Activated CD4-positive, alpha-beta T cell treated with anti-CD3 and anti-CD28 coated beads, Interleukin-10, Interleukin-2, amounts not matched to agents 100 ng/mL and 50 ng/mL, durations not matched to agents 16 hours and 8 hours (primary cell): ENCODE results near the gene REC8.
"Not testable (repeated sequence)": the region's sequence is repeated elsewhere in the genome, so short reads cannot be mapped to it uniquely, and the experiment has no call there.

Experiments used
- DNase-seq: peaks from one replicate; pipeline ENCODE4 v3.0.0-alpha.2; 2020

Gene REC8

DNA sequence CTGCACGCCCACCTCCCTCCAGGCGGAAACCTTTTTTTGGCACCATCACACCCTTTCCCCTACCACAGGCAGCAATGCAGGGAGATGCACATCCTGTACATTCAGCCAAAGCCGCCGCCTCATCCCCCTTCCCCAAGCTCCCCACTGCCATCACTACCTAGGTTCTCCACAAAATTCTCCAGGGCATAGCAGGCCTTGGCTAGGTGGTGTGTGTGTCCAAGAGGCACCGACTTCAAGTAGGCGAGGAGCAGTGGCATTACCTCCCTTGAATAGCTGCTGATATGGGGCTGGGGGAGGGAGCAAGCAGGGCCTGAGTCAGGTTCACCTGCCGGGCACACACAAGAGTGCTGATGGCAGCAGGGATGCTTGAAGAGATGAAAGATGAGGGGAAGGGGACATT lies 13.1 kb downstream of the REC8 start:
- DNase-seq, result no peak

DNA sequence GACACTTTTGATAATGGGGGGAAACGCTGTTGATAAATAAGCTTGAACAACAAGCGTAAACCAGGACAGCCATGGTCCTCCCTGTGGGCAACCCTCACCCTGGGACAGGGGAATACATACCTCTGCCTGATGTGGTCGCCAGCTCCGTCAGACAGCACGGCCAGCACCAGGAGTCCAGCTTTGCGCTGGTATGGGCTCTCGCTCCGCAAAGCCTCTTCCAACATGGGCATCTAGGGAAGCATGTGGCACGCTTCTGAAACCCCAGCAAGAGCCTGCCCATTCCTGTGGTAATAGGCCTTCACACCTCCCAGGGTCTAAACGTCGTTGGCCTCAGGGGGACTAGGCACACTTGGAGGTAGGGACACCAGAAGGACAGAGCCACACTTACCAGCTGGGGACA lies 13.9 kb downstream of the REC8 start:
- DNase-seq, result no peak

DNA sequence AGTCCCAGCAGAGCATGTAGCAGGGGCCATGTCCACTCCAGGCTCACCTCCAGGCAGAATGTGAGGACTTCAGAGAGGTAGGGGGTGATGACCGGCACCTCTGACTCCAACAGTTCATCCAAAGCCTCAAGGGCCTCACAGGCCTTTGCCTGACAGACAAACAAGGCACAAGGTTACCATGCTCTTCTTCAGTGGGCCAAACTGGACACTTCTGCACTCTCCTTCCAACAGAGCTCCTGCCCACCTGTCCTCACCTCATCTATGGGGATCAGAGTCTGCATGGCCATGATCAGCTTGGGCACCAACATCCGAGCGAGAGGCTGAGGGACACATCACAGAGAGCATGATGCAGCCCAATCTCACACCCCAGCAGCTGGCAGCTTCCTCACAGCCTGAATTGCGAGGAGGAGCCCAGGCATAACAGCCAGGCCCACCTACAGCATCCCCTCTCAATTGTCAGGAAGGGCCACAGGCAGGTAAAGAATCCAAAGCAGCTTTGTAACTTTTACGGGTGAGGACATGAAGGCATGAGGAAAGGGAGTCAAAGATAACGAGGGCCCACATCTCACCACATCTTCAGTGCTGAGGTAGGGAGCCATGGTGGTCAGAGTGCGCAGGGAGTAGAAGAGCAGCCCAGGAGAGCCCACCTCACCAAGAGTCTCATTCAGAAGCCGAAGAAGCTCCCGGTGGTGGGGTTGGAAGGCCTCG lies 15.1 kb downstream of the REC8 start:
- no peak for DNase-seq

DNA sequence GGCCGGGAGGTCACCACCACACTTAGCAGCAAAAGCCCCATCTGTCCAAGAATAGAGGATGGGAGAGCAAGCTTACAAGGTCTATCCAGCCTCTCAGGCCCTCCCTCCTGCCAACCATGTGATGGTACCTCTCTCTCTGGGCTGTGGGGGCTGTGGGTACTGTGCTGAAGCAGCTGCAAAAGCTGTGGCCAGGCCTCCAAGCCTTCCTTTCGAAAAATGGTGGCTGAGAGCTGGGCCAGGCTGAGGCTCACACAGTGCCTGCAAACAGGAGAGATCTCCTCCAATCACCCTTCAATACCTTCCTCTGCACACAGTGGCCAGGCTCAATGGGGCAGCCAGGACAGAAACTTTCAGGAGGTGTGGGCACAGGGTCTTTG lies 15.6 kb downstream of the REC8 start:
- DNase-seq, result no peak

DNA sequence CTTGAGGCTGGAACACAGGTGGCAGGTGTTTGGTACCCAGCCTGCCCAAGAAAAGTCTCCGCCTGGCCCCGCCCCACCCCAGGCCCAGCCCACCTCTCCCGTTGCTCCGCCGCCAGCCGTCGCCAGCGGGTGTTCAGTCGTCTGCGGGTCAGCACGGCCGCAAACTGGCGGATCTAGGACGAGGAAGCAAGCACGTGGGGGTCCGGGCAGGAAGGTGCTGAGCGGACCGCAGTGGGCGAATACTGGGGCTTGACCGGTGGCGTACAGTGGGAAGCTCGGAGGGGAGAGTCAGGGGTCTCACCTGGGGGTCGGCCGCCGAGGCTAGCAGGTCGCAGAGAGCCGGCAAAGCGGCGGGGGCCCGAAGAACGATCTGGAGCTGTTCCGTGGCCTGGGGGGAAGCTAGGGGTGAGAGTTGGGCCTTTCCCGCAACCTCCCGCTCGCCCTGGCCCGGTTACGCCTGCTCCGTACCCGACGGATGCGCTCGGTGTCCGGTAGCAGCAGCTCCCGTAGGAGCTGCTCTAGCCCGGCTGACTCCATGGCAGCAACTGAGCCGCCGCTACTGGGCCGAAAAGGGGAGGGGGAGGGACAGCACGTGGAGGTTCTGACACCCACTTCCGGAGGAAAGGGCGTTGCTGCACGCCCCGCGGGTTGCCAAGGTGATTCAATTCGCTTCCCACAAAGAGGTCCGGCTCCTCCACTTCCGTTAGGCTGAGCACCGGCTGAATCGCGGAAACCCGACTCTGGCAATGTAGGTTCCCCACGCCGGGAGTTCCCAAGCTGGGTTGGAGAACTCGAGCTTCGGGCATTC lies 16.6 kb downstream of the REC8 start, which contains the start of gene IPO4:
Gene IPO4, minus strand, starts transcription at position 566 of the 808 bp plus-strand sequence. Its CDS starts 29 bp downstream, at position 537.
- peak; percentile 98 for DNase-seq

DNA sequence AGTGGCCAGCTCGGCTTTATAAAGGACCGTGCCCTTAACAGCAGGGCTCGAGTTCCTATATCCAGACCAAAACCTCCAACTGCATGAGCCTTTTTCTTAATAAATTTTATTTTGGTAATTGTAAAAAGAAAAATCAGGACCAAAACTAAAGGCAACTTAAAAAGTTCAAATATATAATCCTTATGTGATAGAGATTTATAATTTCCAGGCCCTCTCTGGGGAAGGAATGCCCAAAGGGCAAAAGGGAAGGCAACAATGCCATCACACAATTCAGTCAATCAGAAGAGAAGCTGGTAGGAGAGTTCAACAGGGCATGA lies 17.1 kb downstream of the REC8 start:
- no peak for DNase-seq

DNA sequence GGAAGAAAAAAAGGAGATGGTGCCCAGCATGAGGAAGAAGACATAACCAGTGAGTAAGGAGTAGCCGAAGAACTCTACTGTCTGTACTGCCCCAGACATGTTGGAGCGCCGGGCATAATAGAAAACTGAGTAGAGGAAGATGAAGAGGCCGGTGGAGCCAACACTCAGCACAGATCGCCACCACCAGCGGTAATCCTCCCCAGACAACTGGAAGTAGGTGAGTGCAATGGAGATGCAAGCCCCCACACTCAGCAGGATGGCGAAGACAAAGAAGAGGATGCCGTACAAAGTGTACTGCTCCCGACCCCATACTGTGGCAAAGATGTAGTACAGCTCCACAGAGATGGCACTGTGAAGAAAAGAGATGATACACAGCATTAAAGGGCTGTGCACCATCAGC lies 17.6 kb downstream of the REC8 start:
- DNase-seq, result no peak

DNA sequence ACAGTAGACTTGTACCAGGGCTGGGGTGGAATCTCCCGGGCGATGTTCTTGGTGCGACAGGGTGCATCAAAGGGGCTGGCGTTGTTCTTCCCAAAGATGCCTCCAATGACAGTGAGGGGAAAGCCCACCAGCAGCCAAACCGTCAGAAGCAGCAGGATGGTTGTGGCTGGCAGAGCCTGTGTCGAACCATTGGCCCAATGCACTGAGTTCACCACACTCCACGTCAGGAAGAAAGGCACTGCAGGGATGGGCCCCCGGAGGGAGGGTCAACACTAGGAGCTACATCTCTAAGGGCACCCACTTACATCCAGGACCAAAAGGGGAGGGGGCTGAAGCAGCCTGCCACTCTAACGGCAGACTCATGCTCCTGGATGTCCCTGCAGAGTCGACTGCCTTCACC lies 18.5 kb downstream of the REC8 start:
- no peak for DNase-seq

DNA sequence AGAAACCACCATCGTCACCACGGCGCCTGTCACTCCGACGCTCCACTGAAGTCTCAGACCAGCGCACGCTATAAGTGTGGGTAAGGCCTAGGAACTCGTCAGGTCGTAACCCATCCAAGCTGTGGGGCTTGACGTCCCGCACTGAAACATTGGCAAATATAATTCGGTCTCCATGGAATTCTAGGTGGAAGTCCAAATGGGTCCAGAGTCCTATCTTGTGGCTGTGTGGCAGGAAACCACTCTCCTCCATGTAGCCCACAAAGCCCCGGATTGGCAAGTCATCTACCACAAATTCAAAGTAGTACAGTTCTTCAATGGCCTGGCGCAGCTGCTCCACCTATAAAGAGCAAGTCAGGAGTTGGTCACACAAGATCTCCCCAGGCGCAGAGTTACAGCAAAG lies 21.1 kb downstream of the REC8 start:
- no peak for DNase-seq

DNA sequence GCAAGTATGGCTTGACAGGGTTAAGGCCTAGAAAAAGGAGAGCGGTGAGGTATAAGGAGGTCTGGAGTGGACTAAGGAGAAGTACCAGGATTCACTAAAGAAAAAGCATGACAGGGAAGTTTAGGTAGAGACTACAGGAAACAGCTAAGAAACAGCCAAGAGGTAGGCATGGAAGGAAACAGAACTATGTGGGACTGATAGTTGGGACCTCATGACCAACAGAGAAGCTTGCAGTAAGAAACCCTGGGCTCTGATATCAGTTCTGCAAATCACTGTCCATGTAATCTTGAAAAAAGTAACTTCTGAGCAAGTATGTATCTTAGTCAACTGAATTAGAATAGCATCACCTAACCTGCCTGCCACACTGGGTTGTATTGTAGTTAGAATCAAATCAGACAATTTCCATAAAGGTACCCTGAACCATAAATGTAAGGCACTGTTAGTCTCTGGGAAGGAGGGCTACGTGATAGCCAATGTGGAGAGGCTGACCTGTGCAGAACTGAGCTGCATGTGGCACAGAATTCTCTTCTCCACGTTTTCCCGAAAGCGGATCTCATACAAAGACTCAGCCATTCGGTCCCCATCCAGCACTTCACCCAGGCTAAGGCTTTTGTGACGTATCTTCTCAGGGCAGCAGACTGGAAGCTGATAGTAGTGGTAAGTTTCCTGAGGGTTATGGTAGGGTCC lies 22.4 kb downstream of the REC8 start:
- no peak for DNase-seq

DNA sequence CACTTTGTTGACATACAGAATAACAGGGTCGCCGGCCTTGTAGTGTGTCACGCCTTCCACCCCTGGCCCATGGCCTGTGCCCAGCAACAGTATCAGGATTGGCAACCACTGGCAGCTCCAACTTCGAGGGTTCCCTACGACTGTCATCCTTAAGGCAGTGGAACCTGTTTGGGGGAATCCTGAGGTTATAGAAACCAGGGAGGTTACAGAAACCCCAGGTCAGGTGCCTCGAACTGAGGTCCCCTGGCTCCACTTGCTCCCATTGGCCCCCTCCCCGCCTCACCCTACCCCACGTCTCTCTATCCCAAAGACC lies 22.9 kb downstream of the REC8 start:
- DNase-seq, result no peak

DNA sequence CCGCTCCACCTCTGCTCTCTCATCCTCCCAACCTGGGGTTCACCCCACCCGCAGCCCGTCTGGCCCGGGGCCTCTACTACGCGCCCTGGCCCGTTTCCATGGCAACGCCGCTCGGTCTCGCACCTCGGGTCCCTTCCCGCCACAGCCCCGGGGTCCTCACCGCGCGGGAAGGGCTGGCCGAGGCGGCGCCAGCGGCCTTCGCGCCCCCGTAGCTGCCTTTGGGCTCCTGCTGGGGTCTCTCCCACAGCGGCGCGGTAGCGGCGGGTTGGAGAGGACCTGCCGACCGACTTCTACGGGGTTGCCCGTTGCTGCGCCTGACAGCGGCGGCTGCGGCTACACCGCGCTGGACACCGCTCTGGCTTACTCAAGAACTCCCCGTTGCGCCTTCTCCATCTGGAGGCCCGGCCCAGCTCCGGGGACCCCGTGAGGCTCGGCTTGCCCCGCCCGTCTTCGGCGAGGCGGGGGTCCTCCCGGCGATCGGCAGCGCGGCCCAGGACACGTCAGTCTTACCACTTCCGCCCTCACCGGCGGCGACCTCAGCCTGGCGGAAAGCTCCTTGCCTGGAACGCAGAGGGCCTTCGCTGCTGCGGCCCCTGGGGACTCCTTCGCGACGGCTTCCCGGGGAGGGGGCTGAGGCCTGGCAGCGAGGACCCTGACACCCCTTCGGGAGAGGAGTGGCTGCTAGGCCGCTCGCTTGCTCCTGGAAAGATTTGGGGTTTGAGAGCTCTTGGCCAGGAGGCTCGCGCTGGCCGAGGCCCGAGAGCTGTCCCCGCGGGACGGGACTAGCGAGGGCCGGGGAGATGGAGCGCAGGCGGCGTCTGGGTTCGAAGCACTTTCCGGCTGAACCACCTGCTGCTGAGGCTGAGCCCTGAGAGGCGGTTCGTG lies 23.5 kb downstream of the REC8 start, which contains the start of gene TM9SF1:
Gene TM9SF1, minus strand, starts transcription at position 256 of the 885 bp plus-strand sequence. CDS start 422 bp downstream, outside the sequence.
- peak; percentile 92 for DNase-seq

DNA sequence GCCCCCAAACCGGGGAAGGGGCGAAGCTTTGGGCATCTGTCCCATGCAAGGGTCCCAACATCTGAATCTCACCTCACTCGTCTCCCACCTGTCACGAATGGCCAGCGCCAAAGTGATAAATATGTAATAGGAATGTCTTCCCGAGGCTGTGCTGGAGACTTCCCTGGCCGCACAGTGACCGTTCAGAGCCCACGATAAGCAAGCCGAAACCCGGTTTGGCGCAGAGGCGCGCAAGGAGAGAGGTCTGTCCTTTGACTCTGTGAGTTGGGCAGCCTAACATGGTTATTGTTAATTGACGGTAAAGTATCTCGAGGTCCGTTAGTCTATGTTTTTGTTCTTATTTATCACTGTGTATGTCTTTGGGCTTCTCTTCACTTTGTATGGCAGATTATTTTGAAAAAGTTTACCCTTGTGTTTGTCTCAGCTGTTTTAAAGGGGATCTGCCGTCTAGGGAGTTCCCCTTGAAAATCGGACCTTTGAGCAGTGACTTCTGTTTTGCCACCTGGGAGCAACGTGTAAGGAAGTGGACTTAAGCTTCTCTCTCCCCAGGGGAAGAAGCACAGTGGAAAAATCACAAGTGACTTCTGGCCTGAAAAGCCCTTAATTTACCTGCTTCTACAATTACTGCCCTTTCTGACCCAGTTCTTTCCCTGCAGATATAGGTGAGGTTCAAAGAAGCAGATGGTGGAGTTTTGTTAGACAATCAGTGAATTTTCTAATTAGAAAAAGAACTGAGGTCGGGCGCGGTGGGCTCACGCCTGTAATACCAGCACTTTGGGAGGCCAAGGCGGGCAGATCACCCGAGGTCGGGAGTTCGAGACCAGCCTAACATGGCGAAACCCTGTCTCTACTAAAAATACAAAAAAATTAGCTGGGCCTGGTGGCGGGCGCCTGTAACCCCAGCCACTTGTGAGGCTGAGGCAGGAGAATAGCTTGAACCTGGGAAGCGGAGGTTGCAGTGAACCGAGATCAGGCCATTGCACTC lies 24.5 kb downstream of the REC8 start:
- DNase-seq, result no peak

DNA sequence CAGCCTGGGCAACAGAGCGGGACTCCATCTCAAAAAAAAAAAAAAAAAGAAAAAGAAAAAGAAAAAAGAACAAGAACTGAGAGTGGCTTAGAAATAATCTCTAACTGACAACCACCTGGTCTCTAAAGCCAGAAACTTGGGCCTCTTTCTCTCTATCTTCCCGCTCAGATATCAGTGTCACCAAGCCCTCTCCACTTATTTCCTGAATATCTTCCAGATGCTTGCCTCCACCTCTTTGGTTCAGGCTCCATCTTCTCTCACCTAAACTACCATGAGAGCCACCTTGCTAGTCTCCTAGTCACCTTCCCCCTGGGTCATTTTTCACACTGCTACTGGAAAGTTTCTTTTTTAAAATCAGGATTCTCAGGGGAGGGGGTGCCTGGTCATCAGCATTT lies 25.2 kb downstream of the REC8 start:
- DNase-seq, result no peak

DNA sequence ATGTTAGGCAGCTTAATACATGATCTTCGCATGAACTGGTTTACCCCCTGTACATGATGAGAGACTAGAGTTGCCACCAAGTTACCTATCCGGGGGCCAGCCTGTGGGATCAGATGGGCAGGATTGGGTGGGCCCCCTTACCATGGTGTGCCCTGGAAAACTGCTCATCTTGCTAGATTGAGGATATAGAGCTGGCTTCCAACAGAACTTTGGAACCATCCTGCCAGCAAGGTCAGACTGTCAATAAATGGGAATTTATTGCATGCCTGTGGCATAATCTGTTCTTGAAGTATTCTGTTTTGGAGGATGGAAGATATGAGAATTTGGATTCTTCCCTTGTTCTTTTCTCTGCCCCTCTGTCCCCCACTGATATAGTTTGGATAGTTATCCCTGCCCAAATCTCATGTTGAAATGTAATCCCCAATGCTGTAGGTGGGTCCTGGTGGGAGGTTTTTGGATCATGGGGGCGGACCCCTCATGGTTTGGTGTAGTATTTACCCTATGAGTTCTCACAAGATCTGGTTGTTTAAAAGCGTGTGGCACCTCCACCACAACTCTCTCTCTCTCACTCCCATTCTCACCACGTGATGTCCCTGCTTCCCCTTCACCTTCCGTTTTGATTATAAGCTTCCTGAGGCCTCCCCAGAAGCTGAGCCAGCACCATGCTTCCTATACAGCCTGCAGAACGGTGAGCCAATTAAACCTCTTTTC lies 27.1 kb downstream of the REC8 start:
- no peak for DNase-seq

DNA sequence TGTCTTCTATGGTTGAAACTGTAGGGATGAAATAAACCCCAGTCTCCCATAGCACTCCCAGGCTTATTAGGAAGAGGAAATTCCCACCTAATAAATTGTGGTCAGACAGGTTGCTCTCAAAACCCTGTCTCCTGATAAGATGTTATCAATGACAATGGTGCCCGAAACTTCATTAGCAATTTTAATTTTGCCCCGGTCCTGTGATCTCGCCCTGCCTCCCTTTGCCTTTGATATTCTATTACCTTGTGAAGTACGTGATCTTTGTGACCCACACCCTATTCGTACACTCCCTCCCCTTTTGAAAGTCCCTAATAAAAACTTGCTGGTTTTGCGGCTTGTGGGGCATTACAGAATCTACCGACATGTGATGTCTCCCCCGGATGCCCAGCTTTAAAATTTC lies 30.7 kb downstream of the REC8 start:
- not testable (repeated sequence) for DNase-seq

DNA sequence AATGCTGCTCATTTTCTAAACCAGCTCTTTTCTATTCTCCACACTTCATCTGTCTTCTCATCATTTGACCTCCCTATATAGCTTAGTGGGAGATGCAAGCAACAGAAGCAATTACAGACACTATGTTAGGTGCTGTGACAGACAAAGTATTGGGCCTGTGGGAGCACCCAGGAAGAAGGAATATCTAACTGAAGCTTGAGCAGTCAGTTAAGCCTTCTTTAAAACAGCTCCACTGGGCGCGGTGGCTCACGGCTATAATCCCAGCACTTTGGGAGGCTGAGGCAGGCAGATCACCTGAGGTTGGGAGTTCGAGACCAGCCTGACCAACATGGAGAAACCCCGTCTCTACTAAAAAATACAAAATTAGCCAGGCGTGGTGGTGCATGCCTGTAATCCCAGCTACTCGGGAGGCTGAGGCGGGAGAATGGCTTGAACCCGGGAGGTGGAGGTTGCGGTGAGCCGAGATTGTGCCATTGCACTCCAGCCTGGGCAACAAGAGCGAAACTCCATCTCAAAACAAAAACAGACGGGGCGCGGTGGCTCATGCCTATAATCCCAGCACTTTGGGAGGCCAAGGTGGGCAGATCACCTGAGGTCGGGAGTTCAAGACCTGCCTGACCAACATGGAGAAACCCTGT lies 31.5 kb downstream of the REC8 start:
- DNase-seq, result not testable (repeated sequence)

DNA sequence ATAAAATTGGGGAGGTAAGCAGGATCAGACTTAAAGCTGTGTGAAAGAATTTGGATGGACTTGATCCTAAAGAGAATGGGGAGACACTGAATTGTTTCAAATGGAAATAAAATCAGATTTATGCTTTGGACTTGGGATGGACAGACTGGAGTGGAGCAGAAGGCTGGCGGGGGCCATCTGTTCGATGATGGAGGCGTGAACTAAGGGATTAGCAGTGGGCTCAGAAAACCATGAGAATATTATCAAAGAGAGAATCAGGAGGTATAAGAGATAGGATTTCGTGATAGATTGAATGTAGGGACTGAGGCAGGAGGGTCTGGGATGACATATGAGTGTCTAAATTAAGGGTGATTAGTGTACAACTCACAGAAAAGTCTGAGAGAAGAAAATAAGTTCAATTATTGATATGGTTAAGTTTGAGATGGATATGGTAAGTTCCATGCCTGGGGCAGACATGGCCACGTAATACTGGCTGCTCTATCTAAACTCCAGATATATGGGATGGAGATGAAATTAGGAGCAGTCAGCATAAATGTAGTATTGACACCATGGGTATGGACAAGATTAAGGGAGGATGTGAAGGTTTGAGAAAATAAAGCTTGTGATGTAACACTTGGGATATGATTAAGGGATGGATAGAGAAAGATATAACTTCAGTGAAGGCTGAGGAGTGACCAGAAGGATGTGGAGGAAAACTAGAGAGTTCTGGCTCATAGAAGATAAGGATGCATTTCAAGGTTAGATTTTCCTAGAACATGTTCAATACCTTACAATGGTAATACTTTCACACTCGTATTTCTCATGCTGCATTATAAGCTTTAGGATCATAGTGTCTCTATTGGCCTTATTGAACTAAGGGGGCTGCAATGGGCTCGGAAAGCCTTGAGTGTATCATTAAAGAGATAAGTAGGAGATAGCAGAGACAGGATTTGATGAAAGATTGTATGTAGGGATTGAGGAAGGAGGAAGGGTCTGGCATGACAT lies 32.6 kb downstream of the REC8 start:
- DNase-seq, result no peak
